ENCODE measurements around the gene CDKN2B. TPM values are rescaled to one million over a fixed set of nuclear protein-coding genes. Genes with fewer than 3 reads are reported as not detected.
A peak's percentile ranks its signal among the peaks of the same experiment; 100 is the strongest.

Gene CDKN2B
- total and polyA plus RNA-seq, 3 experiments from 2014 or later = 0.09 to 0.16 TPM; not detected in 1

- H3K27ac ChIP-seq (ENCODE audit: low read depth, low read length) = no peak overlapping the region
- H3K36me3 Mint-ChIP-seq = no peaks in the 10 kb centered on the region
- H3K4me1 ChIP-seq (ENCODE audit: insufficient read depth, low read length) = peaks cover 13% of the 10 kb centered on the region
- CTCF ChIA-PET = interaction anchor here (0.8 to 6.0 kb wide), 24 partner anchors 9 to 198 kb away, joined by 3 to 142 read pairs (median 6); no protein-coding TSS in a partner anchor
- peak overlapping the region; percentile 62 for H3K4me3 ChIP-seq (ENCODE audit: low read length)
- POLR2A ChIA-PET = interaction anchor here (2.0 kb wide), 1 partner anchor 14 kb away, joined by 13 read pairs; the partner anchor contains the start of gene CDKN2B-AS1
- no peaks in the 10 kb centered on the region for H3K36me3 ChIP-seq (ENCODE audit: insufficient read depth, low read length)
- peaks cover 24 to 28% (median 26%) of the 10 kb centered on the region in 3 donors for H3K4me1 Mint-ChIP-seq
- peak overlapping the region; percentile 78 to 93 (median 85) for H3K4me3 Mint-ChIP-seq
- H3K27me3 Mint-ChIP-seq = peaks cover 36 to 52% of the 10 kb centered on the region in 2 donors
- H3K27ac Mint-ChIP-seq = peak overlapping the region in 4 of 8 donors; percentile 41 to 52 (median 46)
- H3K9me3 ChIP-seq (ENCODE audit: low read length) = no peaks in the 10 kb centered on the region
- peaks cover 0 to 2% (median 0%) of the 10 kb centered on the region in 5 donors for H3K9me3 Mint-ChIP-seq
- no peak for DNase-seq
- peaks cover 33% of the 10 kb centered on the region for H3K27me3 ChIP-seq (ENCODE audit: insufficient read depth, low read length, poor library complexity, severe bottlenecking)
These were observed 382 bp upstream of the CDKN2B start for GRCh38 chr9:22009506-22009867.

GRCh38 chr9:22008384-22008716 is 755 bp downstream of the CDKN2B start:
- H3K27me3 Mint-ChIP-seq = peaks cover 43 to 62% of the 10 kb centered on the region in 2 donors
- ChIA-PET POLR2A (interaction anchor here (1.2 to 2.0 kb wide), 2 partner anchors 13 to 14 kb away, joined by 4 to 13 read pairs; partner anchors contain the start of genes CDKN2A and CDKN2B-AS1), CTCF (interaction anchor here (0.6 to 6.0 kb wide), 39 partner anchors 8 to 221 kb away, joined by 3 to 142 read pairs (median 5); partner anchors contain the start of genes CDKN2A and CDKN2B-AS1)
- peaks cover 13% of the 10 kb centered on the region for H3K4me1 ChIP-seq (ENCODE audit: insufficient read depth, low read length)
- H3K27ac ChIP-seq (ENCODE audit: low read depth, low read length) = no peak overlapping the region
- peak overlapping the region in 2 of 8 donors; percentile 2 to 56 for H3K27ac Mint-ChIP-seq
- H3K36me3 Mint-ChIP-seq = no peaks in the 10 kb centered on the region
- H3K9me3 Mint-ChIP-seq = no peaks in the 10 kb centered on the region
- peak overlapping the region; percentile 78 to 93 (median 85) for H3K4me3 Mint-ChIP-seq
- H3K36me3 ChIP-seq (ENCODE audit: insufficient read depth, low read length) = no peaks in the 10 kb centered on the region
- no peaks in the 10 kb centered on the region for H3K9me3 ChIP-seq (ENCODE audit: low read length)
- H3K4me1 Mint-ChIP-seq = peaks cover 24 to 28% (median 26%) of the 10 kb centered on the region in 3 donors
- H3K27me3 ChIP-seq (ENCODE audit: insufficient read depth, low read length, poor library complexity, severe bottlenecking) = peaks cover 37% of the 10 kb centered on the region
- peak overlapping the region; percentile 62 for H3K4me3 ChIP-seq (ENCODE audit: low read length)
- DNase-seq = no peak

- Histone ChIP-seq H3K4me1 (ENCODE audit: insufficient read depth, low read length) (peaks cover 13% of the 10 kb centered on the region), H3K27ac (ENCODE audit: low read depth, low read length) (no peak overlapping the region), H3K36me3 (ENCODE audit: insufficient read depth, low read length) (no peaks in the 10 kb centered on the region), H3K9me3 (ENCODE audit: low read length) (no peaks in the 10 kb centered on the region), H3K27me3 (ENCODE audit: insufficient read depth, low read length, poor library complexity, severe bottlenecking) (peaks cover 41% of the 10 kb centered on the region), H3K4me3 (ENCODE audit: low read length) (no peak overlapping the region)
- DNase-seq = no peak
- ChIA-PET CTCF (interaction anchor here (2.9 to 6.0 kb wide), 2 partner anchors 12 to 195 kb away, joined by 17 to 142 read pairs; partner anchors contain the start of genes CDKN2A and CDKN2B-AS1), POLR2A (no interaction called here)
- peak overlapping the region in 1 of 8 donors; percentile 3 for H3K27ac Mint-ChIP-seq
- peak overlapping the region in 1 of 7 donors; percentile 8 for H3K4me3 Mint-ChIP-seq
- no peaks in the 10 kb centered on the region for H3K36me3 Mint-ChIP-seq
- peaks cover 24 to 28% (median 26%) of the 10 kb centered on the region in 3 donors for H3K4me1 Mint-ChIP-seq
- no peaks in the 10 kb centered on the region for H3K9me3 Mint-ChIP-seq
- peaks cover 37 to 86% of the 10 kb centered on the region in 2 donors for H3K27me3 Mint-ChIP-seq
These were observed 3.2 kb downstream of the CDKN2B start for GRCh38 chr9:22005702-22006606.

GRCh38 chr9:22005021-22005701 is 3.9 kb downstream of the CDKN2B start:
- Histone ChIP-seq H3K4me1 (ENCODE audit: insufficient read depth, low read length) (peaks cover 13% of the 10 kb centered on the region), H3K36me3 (ENCODE audit: insufficient read depth, low read length) (no peaks in the 10 kb centered on the region), H3K27me3 (ENCODE audit: insufficient read depth, low read length, poor library complexity, severe bottlenecking) (peaks cover 41% of the 10 kb centered on the region), H3K4me3 (ENCODE audit: low read length) (no peak overlapping the region), H3K27ac (ENCODE audit: low read depth, low read length) (no peak overlapping the region), H3K9me3 (ENCODE audit: low read length) (no peaks in the 10 kb centered on the region)
- H3K27me3 Mint-ChIP-seq = peaks cover 35 to 82% of the 10 kb centered on the region in 2 donors
- H3K36me3 Mint-ChIP-seq = no peaks in the 10 kb centered on the region
- DNase-seq = no peak
- CTCF ChIA-PET = no interaction called here
- peak overlapping the region in 2 of 8 donors; percentile 3 to 9 for H3K27ac Mint-ChIP-seq
- H3K9me3 Mint-ChIP-seq = no peaks in the 10 kb centered on the region
- H3K4me1 Mint-ChIP-seq = peaks cover 22 to 28% (median 26%) of the 10 kb centered on the region in 3 donors
- peak overlapping the region in 2 of 7 donors; percentile 7 to 8 for H3K4me3 Mint-ChIP-seq
- POLR2A ChIA-PET = no interaction called here

- H3K4me1 ChIP-seq (ENCODE audit: insufficient read depth, low read length) = no peaks in the 10 kb centered on the region
- no peaks in the 10 kb centered on the region for H3K36me3 ChIP-seq (ENCODE audit: insufficient read depth, low read length)
- H3K27me3 ChIP-seq (ENCODE audit: insufficient read depth, low read length, poor library complexity, severe bottlenecking) = peaks cover 28% of the 10 kb centered on the region
- Mint-ChIP-seq H3K27ac (no peak overlapping the region), H3K4me3 (no peak overlapping the region), H3K9me3 (no peaks in the 10 kb centered on the region), H3K27me3 (peaks cover 26 to 62% of the 10 kb centered on the region in 2 donors), H3K36me3 (no peaks in the 10 kb centered on the region), H3K4me1 (peaks cover 8 to 11% (median 10%) of the 10 kb centered on the region in 3 donors)
- CTCF ChIA-PET = no interaction called here
- DNase-seq = no peak
- POLR2A ChIA-PET = no interaction called here
- H3K4me3 ChIP-seq (ENCODE audit: low read length) = no peak overlapping the region
- H3K9me3 ChIP-seq (ENCODE audit: low read length) = no peaks in the 10 kb centered on the region
- no peak overlapping the region for H3K27ac ChIP-seq (ENCODE audit: low read depth, low read length)
These were observed 7.1 kb downstream of the CDKN2B start for GRCh38 chr9:22002038-22002437.

- H3K9me3 ChIP-seq (ENCODE audit: low read length) = no peaks in the 10 kb centered on the region
- Mint-ChIP-seq H3K9me3 (no peaks in the 10 kb centered on the region), H3K4me1 (peaks cover 15 to 20% (median 17%) of the 10 kb centered on the region in 3 donors), H3K27ac (no peak overlapping the region), H3K36me3 (peaks cover 0 to 7% (median 0%) of the 10 kb centered on the region in 3 donors), H3K4me3 (peak overlapping the region in 1 of 7 donors; percentile 48), H3K27me3 (peaks cover 3 to 27% of the 10 kb centered on the region in 2 donors)
- peaks cover 17% of the 10 kb centered on the region for H3K4me1 ChIP-seq (ENCODE audit: insufficient read depth, low read length)
- peaks cover 1% of the 10 kb centered on the region for H3K27me3 ChIP-seq (ENCODE audit: insufficient read depth, low read length, poor library complexity, severe bottlenecking)
- no peak overlapping the region for H3K27ac ChIP-seq (ENCODE audit: low read depth, low read length)
- DNase-seq = no peak
- ChIA-PET CTCF (interaction anchor here (1.3 kb wide), 1 partner anchor 10 kb away, joined by 9 read pairs; the partner anchor contains the start of gene CDKN2B), POLR2A (no interaction called here)
- no peak overlapping the region for H3K4me3 ChIP-seq (ENCODE audit: low read length)
- H3K36me3 ChIP-seq (ENCODE audit: insufficient read depth, low read length) = no peaks in the 10 kb centered on the region
These were observed 11.1 kb downstream of the CDKN2B start for GRCh38 chr9:21998026-21998425.

- Histone ChIP-seq H3K9me3 (ENCODE audit: low read length) (no peaks in the 10 kb centered on the region), H3K36me3 (ENCODE audit: insufficient read depth, low read length) (no peaks in the 10 kb centered on the region), H3K4me1 (ENCODE audit: insufficient read depth, low read length) (peaks cover 19% of the 10 kb centered on the region), H3K27me3 (ENCODE audit: insufficient read depth, low read length, poor library complexity, severe bottlenecking) (no peaks in the 10 kb centered on the region), H3K27ac (ENCODE audit: low read depth, low read length) (no peak overlapping the region), H3K4me3 (ENCODE audit: low read length) (no peak overlapping the region)
- DNase-seq = no peak
- no peaks in the 10 kb centered on the region for H3K9me3 Mint-ChIP-seq
- peak overlapping the region in 2 of 7 donors; percentile 9 to 97 for H3K4me3 Mint-ChIP-seq
- peaks cover 16 to 21% (median 18%) of the 10 kb centered on the region in 3 donors for H3K4me1 Mint-ChIP-seq
- peaks cover 3 to 21% of the 10 kb centered on the region in 2 donors for H3K27me3 Mint-ChIP-seq
- peak overlapping the region in 1 of 8 donors; percentile 94 for H3K27ac Mint-ChIP-seq
- peaks cover 0 to 7% (median 0%) of the 10 kb centered on the region in 3 donors for H3K36me3 Mint-ChIP-seq
- ChIA-PET POLR2A (no interaction called here), CTCF (interaction anchor here (1.3 kb wide), 1 partner anchor 11 kb away, joined by 9 read pairs; the partner anchor contains the start of gene CDKN2B)
These were observed 11.6 kb downstream of the CDKN2B start for GRCh38 chr9:21997480-21997879.

Measured in CD8-positive, alpha-beta memory T cell (primary cell).